ENCODE data around the gene DDN. TPM values are rescaled to one million over a fixed set of nuclear protein-coding genes. Genes with fewer than 3 reads are reported as not detected.
A peak's percentile ranks its signal among the peaks of the same experiment; 100 is the strongest.

Gene DDN
- total RNA-seq, 2 experiments from 2014 or later = 0.39 to 0.42 TPM

DNA sequence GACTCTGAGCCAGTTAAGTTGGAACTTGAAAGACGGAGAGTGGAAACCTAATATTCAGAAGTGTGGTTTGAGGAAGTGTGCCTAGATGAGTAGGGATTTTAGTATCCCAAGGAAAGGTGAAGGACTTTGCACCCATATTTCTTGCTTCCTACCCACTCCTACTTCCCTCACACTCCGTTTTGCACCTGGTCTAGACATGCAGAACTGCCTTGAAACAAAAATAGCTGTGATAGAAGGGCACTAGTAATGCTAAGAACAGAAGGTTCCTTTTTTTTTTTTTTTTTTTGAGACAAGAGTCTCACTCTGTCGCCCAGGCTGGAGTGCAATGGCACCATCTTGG is 41.2 kb downstream of the DDN start:
- POLR2A ChIA-PET = interaction anchor here (1.0 to 1.6 kb wide), 7 partner anchors 11 to 174 kb away, joined by 3 to 11 read pairs (median 3); partner anchors contain the start of genes DDN, DDX23, TUBA1B and WNT1
- Mint-ChIP-seq H3K27ac (no peak overlapping the region), H3K27me3 (ENCODE audit: low read depth) (peaks cover 14% of the 10 kb centered on the region), H3K4me1 (ENCODE audit: low read depth) (peaks cover 33% of the 10 kb centered on the region), H3K36me3 (ENCODE audit: low read depth) (peaks cover 12% of the 10 kb centered on the region), H3K9me3 (ENCODE audit: insufficient read depth) (no peaks in the 10 kb centered on the region), H3K4me3 (peak overlapping the region; percentile 94)
- CTCF ChIA-PET = interaction anchor here (0.6 to 4.2 kb wide), 22 partner anchors 13 to 230 kb away, joined by 3 to 31 read pairs (median 5); partner anchors contain the start of genes DDN, DDX23, FKBP11 and WNT1
- ATAC-seq (no peak), DNase-seq (no peak)

- ChIA-PET CTCF (interaction anchor here (0.6 to 4.2 kb wide), 25 partner anchors 9 to 231 kb away, joined by 3 to 31 read pairs (median 5); partner anchors contain the start of genes DDN, DDX23, FKBP11 and WNT1), POLR2A (interaction anchor here (1.0 to 1.6 kb wide), 9 partner anchors 12 to 174 kb away, joined by 3 to 11 read pairs (median 3); partner anchors contain the start of genes DDN, DDX23, TUBA1B and WNT1)
- peaks cover 13% of the 10 kb centered on the region for H3K36me3 Mint-ChIP-seq (ENCODE audit: low read depth)
- H3K4me1 Mint-ChIP-seq (ENCODE audit: low read depth) = peaks cover 33% of the 10 kb centered on the region
- DNase-seq = peak; percentile 95
- ATAC-seq = peak; percentile 96
- H3K27ac Mint-ChIP-seq = peak within 1 kb of the TSS; percentile 85
- peak within 1 kb of the TSS; percentile 94 for H3K4me3 Mint-ChIP-seq
- H3K27me3 Mint-ChIP-seq (ENCODE audit: low read depth) = peaks cover 14% of the 10 kb centered on the region
- H3K9me3 Mint-ChIP-seq (ENCODE audit: insufficient read depth) = no peaks in the 10 kb centered on the region
Observed at GRCh38 chr12:48957141-48958048, 41.8 kb downstream of the DDN start, which contains the start of gene ARF3. ARF3 (minus strand) TSS chr12:48957487; CDS start chr12:48941095, 16,392 bp downstream.

DNA sequence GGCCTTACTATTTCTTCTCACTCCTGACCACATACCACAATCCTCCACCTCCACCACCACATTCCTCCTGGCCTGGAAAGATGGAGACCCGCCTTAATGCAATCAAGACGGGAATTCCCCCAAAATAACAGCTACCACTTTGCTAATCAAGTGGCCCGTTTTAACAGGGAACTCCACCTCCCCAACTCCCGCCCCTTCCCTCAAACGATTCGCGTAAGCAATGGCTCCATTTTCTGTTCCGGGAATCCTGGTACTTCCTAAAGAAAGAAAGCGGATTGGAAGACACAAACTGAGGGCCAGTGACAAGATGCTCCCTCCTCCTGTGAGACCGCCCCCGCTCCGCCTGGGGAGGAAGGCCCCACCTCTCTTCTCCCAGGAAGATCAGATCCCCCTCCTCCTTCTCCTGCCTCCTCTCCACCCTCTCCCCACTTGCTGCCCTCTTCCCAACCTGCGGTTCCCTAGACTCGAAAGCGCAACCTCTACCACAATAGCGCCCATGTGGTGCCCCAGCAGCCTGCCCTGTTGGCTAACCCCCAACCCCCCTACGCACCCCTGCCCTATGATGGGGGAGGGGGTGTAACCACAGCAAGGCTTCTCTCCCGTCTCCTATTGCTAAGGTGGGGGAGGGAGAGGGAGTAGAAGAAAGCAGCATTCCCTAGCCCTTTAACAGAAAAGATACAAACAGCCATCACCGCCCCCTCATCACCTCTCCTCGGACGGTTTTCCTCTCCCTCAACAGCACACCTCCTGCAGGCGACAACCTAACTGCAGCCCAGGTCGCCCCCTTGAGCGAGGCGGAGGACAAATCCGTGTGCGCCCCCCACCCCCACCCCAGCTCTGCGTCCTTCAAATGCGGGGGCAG is 42.7 kb downstream of the DDN start:
- peak overlapping the region; percentile 85 for H3K27ac Mint-ChIP-seq
- CTCF ChIA-PET = interaction anchor here (0.9 to 4.2 kb wide), 16 partner anchors 10 to 232 kb away, joined by 3 to 31 read pairs (median 6); partner anchors contain the start of genes DDN, DDX23, FKBP11 and WNT1
- ATAC-seq (peak; percentile 29), DNase-seq (no peak)
- peaks cover 14% of the 10 kb centered on the region for H3K36me3 Mint-ChIP-seq (ENCODE audit: low read depth)
- H3K4me1 Mint-ChIP-seq (ENCODE audit: low read depth) = peaks cover 33% of the 10 kb centered on the region
- POLR2A ChIA-PET = interaction anchor here (1.1 to 1.6 kb wide), 4 partner anchors 23 to 105 kb away, joined by 3 to 11 read pairs (median 4); partner anchors contain the start of genes DDN and DDX23
- peak overlapping the region; percentile 94 for H3K4me3 Mint-ChIP-seq
- H3K27me3 Mint-ChIP-seq (ENCODE audit: low read depth) = peaks cover 14% of the 10 kb centered on the region
- no peaks in the 10 kb centered on the region for H3K9me3 Mint-ChIP-seq (ENCODE audit: insufficient read depth)

DNA sequence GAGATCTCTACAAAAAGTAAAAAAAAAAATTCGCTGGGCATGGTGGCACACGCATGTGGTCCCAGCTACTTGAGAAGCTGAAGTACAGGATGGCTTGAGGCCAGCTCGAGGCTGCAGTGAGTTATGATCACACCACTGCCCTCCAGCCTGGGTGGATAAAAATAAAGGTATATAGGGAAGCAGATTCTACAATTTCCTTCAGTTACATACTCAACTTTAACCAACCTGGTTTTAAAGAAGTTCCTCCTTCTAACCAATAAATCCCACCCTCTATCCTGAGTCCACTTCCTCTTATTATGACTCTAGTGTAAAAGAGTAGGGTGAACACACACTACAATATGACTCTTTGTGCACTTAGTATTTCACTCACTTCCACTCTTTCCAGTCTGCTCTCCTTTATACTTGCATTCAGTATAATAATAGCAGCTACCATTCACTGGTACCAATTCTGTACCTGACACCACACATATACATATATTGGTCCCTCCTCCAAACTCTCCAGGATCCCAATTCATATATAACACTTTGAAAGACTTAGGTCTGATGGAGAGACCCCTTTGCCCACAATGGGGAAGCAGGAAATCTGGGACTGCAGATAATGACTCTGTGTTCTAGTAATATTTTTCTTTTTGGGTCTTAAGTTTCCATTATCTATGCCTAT is 44.2 kb downstream of the DDN start:
- Mint-ChIP-seq H3K27me3 (ENCODE audit: low read depth) (peaks cover 7% of the 10 kb centered on the region), H3K27ac (no peak overlapping the region), H3K4me1 (ENCODE audit: low read depth) (peaks cover 33% of the 10 kb centered on the region), H3K36me3 (ENCODE audit: low read depth) (peaks cover 14% of the 10 kb centered on the region), H3K4me3 (peak overlapping the region; percentile 94), H3K9me3 (ENCODE audit: insufficient read depth) (no peaks in the 10 kb centered on the region)
- POLR2A ChIA-PET = no interaction called here
- CTCF ChIA-PET = interaction anchor here (0.9 to 3.9 kb wide), 4 partner anchors 16 to 33 kb away, joined by 3 to 15 read pairs (median 3); no protein-coding TSS in a partner anchor
- ATAC-seq (no peak), DNase-seq (no peak)

DNA sequence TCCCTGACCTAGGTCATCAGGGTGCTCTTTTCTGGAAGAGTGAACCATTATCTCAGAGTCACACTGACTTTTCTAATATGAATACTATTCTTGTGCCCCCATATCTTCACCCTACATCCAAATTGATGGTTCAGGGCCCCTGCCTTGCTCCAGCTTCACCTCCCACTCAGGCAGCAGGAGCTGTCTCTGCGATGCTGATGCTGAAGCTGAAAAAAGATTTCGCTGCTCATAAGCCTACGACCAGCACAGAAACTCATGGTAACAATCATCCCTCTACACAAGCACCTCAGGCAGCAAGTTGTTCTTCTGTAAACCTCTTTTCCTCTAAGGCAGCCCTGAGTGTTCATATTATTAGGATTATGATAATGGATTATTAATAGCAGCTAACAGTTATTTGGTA is 45.1 kb downstream of the DDN start:
- Mint-ChIP-seq H3K27me3 (ENCODE audit: low read depth) (peaks cover 6% of the 10 kb centered on the region), H3K4me1 (ENCODE audit: low read depth) (peaks cover 33% of the 10 kb centered on the region), H3K36me3 (ENCODE audit: low read depth) (peaks cover 14% of the 10 kb centered on the region), H3K9me3 (ENCODE audit: insufficient read depth) (no peaks in the 10 kb centered on the region), H3K4me3 (no peak overlapping the region), H3K27ac (no peak overlapping the region)
- ChIA-PET CTCF (interaction anchor here (3.0 to 3.9 kb wide), 2 partner anchors 25 to 34 kb away, joined by 14 to 15 read pairs; partner anchors contain the start of gene WNT1), POLR2A (no interaction called here)
- DNase-seq (no peak), ATAC-seq (no peak)

DNA sequence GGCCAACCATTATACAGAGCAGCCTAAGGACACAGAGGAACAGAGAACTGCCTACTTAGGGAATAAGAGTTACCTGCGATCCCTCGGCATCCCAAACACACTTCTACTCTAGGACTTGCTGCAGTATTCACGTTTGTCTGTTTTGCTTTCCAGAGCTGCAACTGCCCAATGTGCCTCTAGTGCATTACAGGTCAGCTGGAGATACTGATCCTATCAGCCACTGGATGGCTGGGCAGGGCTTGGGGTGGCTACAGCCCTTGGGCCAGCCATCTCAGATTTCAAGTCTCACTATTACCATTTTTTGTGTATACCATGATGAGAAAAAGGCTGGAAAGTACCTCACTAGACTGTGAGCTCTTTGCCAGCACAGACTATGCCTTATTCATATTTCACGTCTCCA is 46.5 kb downstream of the DDN start:
- peaks cover 20% of the 10 kb centered on the region for H3K36me3 Mint-ChIP-seq (ENCODE audit: low read depth)
- no peak overlapping the region for H3K4me3 Mint-ChIP-seq
- H3K9me3 Mint-ChIP-seq (ENCODE audit: insufficient read depth) = no peaks in the 10 kb centered on the region
- no peak for DNase-seq
- no peak overlapping the region for H3K27ac Mint-ChIP-seq
- H3K4me1 Mint-ChIP-seq (ENCODE audit: low read depth) = peaks cover 33% of the 10 kb centered on the region
- no peak for ATAC-seq
- no peaks in the 10 kb centered on the region for H3K27me3 Mint-ChIP-seq (ENCODE audit: low read depth)
- POLR2A ChIA-PET = no interaction called here
- CTCF ChIA-PET = interaction anchor here (0.9 to 3.9 kb wide), 11 partner anchors 9 to 100 kb away, joined by 3 to 15 read pairs (median 3); partner anchors contain the start of genes FKBP11 and WNT1

DNA sequence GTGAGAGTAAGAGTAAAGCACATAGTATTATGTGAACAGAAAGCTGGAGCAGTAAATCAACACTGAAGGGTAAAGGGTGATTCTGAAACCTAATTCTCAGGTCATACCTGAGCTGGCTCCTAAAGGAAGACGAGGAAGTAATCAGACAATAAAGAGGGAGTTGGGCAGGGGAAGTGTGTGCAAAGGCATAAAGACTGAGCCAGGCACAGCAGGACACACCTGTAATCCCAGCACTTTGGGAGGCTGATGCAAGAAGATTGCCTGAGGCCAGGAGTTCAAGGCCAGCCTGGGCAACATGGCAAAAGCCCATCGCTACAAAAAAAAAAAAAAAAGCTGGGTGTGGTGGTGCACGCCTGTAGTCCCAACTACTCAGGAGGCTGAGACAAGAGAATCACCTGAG is 51.4 kb downstream of the DDN start:
- H3K36me3 Mint-ChIP-seq (ENCODE audit: low read depth) = peaks cover 11% of the 10 kb centered on the region
- no peak for DNase-seq
- peaks cover 10% of the 10 kb centered on the region for H3K4me1 Mint-ChIP-seq (ENCODE audit: low read depth)
- no peak overlapping the region for H3K4me3 Mint-ChIP-seq
- CTCF ChIA-PET = interaction anchor here (0.6 to 1.4 kb wide), 4 partner anchors 32 to 133 kb away, joined by 3 to 5 read pairs (median 3); no protein-coding TSS in a partner anchor
- H3K27me3 Mint-ChIP-seq (ENCODE audit: low read depth) = no peaks in the 10 kb centered on the region
- H3K9me3 Mint-ChIP-seq (ENCODE audit: insufficient read depth) = no peaks in the 10 kb centered on the region
- no peak for ATAC-seq
- POLR2A ChIA-PET = no interaction called here
- H3K27ac Mint-ChIP-seq = no peak overlapping the region

- CTCF ChIA-PET = interaction anchor here (0.6 to 1.5 kb wide), 3 partner anchors 57 to 132 kb away, joined by 3 to 4 read pairs (median 3); no protein-coding TSS in a partner anchor
- Mint-ChIP-seq H3K9me3 (ENCODE audit: insufficient read depth) (no peaks in the 10 kb centered on the region), H3K27ac (no peak overlapping the region), H3K27me3 (ENCODE audit: low read depth) (no peaks in the 10 kb centered on the region), H3K4me1 (ENCODE audit: low read depth) (peaks cover 16% of the 10 kb centered on the region), H3K4me3 (no peak overlapping the region), H3K36me3 (ENCODE audit: low read depth) (peaks cover 8% of the 10 kb centered on the region)
- ATAC-seq (no peak), DNase-seq (no peak)
- POLR2A ChIA-PET = no interaction called here
Observed at GRCh38 chr12:48946943-48947342, 52.2 kb downstream of the DDN start.

DNA sequence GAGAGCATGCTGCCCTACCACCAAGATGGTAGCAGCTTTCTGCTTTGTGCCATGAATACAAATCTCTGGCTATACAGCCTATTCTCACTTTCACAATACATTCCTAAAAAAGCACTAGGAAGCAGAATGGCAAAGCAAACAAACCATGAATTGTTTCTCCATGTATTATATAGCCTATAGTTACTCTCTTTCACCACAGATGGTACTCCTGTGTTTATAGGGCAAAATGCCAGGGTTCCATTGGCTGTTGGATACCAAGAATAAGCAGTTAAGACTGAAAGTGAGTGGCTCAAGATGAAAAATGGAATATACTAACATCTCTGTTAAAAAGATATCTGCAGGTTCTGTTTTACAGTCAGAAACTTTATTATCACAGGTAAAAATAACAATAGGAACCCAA is 53.0 kb downstream of the DDN start:
- CTCF ChIA-PET = interaction anchor here (0.6 to 1.9 kb wide), 5 partner anchors 10 to 118 kb away, joined by 3 to 6 read pairs (median 4); no protein-coding TSS in a partner anchor
- no peaks in the 10 kb centered on the region for H3K9me3 Mint-ChIP-seq (ENCODE audit: insufficient read depth)
- peaks cover 8% of the 10 kb centered on the region for H3K36me3 Mint-ChIP-seq (ENCODE audit: low read depth)
- no peak overlapping the region for H3K27ac Mint-ChIP-seq
- H3K4me3 Mint-ChIP-seq = no peak overlapping the region
- H3K27me3 Mint-ChIP-seq (ENCODE audit: low read depth) = no peaks in the 10 kb centered on the region
- POLR2A ChIA-PET = no interaction called here
- H3K4me1 Mint-ChIP-seq (ENCODE audit: low read depth) = peaks cover 16% of the 10 kb centered on the region
- no peak for ATAC-seq
- DNase-seq = no peak

All from activated CD8-positive, alpha-beta T cell treated with anti-CD3 and anti-CD28 coated beads, Interleukin-2, amount 10 ng/mL, durations not matched to agents 7 days and 5 days (primary cell).